ENCODE data around the gene SH3BGRL2.

Gene SH3BGRL2

GRCh38 chr6:79697430-79697829 lies 66.3 kb downstream of the SH3BGRL2 start:
- TF ChIP-seq, protein P1, sequence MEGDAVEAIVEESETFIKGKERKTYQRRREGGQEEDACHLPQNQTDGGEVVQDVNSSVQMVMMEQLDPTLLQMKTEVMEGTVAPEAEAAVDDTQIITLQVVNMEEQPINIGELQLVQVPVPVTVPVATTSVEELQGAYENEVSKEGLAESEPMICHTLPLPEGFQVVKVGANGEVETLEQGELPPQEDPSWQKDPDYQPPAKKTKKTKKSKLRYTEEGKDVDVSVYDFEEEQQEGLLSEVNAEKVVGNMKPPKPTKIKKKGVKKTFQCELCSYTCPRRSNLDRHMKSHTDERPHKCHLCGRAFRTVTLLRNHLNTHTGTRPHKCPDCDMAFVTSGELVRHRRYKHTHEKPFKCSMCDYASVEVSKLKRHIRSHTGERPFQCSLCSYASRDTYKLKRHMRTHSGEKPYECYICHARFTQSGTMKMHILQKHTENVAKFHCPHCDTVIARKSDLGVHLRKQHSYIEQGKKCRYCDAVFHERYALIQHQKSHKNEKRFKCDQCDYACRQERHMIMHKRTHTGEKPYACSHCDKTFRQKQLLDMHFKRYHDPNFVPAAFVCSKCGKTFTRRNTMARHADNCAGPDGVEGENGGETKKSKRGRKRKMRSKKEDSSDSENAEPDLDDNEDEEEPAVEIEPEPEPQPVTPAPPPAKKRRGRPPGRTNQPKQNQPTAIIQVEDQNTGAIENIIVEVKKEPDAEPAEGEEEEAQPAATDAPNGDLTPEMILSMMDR (IDR thresholded peaks at IDR 0.05; ENCODE audit: insufficient read depth, missing control alignments) = no peak

DNA sequence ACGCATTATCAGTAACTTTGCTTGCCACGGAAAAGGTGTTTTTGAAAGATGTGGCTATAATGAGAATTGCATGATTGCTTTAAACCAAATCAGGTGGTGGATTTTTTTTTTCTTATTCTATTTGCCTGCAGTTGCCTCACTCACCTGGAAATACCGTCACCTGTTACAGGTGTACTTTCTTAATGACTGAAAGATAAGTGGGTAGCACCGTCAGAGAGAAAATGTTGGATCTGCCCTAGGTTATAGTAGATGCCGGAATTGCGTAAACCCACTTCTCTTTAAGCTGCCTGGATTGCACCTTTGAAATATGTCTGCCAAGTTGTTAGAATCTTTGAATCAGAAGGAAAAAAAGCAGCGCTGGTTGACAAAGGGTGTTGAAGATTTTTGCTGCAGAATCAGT lies 68.5 kb downstream of the SH3BGRL2 start:
- DNase-seq (ENCODE audit: insufficient read length, low spot score) (no peak), FAIRE-seq (no peak)
- TF ChIP-seq, protein P1 (IDR thresholded peaks at IDR 0.05; ENCODE audit: insufficient read depth, missing control alignments) = no peak

More at GRCh38 chr6:79697430-79697829, 66.3 kb downstream of the SH3BGRL2 start:
- peak; percentile 25 for FAIRE-seq
- no peak for DNase-seq (ENCODE audit: insufficient read length, low spot score)

GRCh38 chr6:79702691-79703090 lies 71.6 kb downstream of the SH3BGRL2 start:
- DNase-seq (ENCODE audit: insufficient read length, low spot score) (no peak), FAIRE-seq (no peak)
- TF ChIP-seq, protein P1 (IDR thresholded peaks at IDR 0.05; ENCODE audit: insufficient read depth, missing control alignments) = no peak

GRCh38 chr6:79704200-79704599 lies 73.1 kb downstream of the SH3BGRL2 start:
- TF ChIP-seq, protein P1 (IDR thresholded peaks at IDR 0.05; ENCODE audit: insufficient read depth, missing control alignments) = no peak
- FAIRE-seq (no peak), DNase-seq (ENCODE audit: insufficient read length, low spot score) (no peak)

DNA sequence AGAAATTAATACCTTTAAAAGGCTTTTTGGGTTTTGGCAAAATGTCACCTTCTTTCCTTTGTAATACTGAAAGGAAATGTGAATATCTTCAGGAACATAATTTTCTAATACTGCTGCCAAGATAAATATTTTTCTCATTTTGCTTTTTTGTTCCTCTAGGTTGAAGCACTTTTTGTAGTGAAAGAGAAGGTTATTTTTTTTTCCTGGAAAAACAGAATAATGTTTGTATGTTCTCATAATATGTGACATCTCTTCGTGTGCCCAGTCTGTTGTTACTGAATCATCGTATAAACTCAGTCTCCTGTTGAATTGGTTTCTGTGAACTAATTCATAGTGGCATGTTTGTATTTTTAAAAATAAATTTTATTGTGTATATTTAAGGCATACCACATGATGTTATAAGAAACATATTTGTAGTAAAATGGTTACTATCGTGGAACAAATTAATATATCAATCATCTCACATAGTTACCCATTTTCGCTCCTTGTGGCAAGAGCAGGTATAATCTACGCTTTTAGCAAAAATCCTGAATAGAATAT lies 74.4 kb downstream of the SH3BGRL2 start:
- no peak for DNase-seq (ENCODE audit: insufficient read length, low spot score)
- TF ChIP-seq, protein P1 (IDR thresholded peaks at IDR 0.05; ENCODE audit: insufficient read depth, missing control alignments) = no peak
- no peak for FAIRE-seq

DNA sequence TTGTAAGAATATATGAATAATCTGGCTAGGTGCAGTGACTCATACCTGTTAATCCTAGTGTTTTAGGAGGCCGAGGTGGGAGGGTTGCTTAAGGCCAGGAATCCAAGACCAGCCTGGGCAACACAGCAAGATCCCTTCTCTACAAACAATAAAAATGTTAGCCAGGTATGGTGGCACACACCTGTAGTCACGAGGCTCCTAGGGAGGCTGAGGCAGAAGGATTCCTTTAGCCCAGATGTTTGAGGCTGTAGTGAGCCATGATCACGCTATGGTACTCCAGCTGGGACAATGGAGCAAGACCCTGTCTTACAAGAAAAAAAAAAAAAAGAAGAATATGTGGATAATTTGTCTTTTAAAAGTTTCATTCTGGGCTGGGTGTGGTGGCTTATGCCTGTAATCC lies 75.4 kb downstream of the SH3BGRL2 start:
- no peak for DNase-seq (ENCODE audit: insufficient read length, low spot score)
- TF ChIP-seq, protein P1 (IDR thresholded peaks at IDR 0.05; ENCODE audit: insufficient read depth, missing control alignments) = no peak
- FAIRE-seq = no peak

GRCh38 chr6:79707621-79708020 lies 76.5 kb downstream of the SH3BGRL2 start:
- FAIRE-seq = no peak
- no peak for DNase-seq (ENCODE audit: insufficient read length, low spot score)
- TF ChIP-seq, protein P1 (IDR thresholded peaks at IDR 0.05; ENCODE audit: insufficient read depth, missing control alignments) = no peak
